Measurements from ENCODE around the gene PIK3R5. TPM values are rescaled to one million over a fixed set of nuclear protein-coding genes. Genes with fewer than 3 reads are reported as not detected.

The PIK3R5 gene
- total RNA-seq (1.1 TPM), polyA plus RNA-seq (ENCODE audit: insufficient read depth in 1 of 8, insufficient read length in 8 of 8, low replicate concordance in 1 of 8) (1 to 10 TPM in 7 of 8 donors, under 1 TPM in 1; 0.93 to 2.0 (median 1.4) TPM)
- long read RNA-seq, donor 1: 0 reads
- long read RNA-seq, donor 2: 0 reads
- long read RNA-seq, donor 3: 0 reads
- long read RNA-seq, donor 4: 0 reads
- long read RNA-seq, donor 5: 0 reads
- long read RNA-seq, donor 6: 0 reads
- long read RNA-seq, donor 7, full-length matches to known transcripts: 1 of 1 reads
- long read RNA-seq, donor 7, partial matches to known transcripts: 0 of 1 reads
- long read RNA-seq, donor 7, other reads (novel, unspliced or antisense): 0 of 1 reads
- long read RNA-seq, donor 8: 0 reads
- long read RNA-seq, donor 9: 0 reads
- long read RNA-seq, donor 10: 0 reads
- long read RNA-seq, donor 11: 0 reads

GRCh38 chr17:8965394-8966168 is at the start of gene PIK3R5:
Gene PIK3R5 (minus strand): TSS chr17:8965707. CDS start chr17:8911494, 54,213 bp downstream.
- under 1% methylated on average over 53 of the region's 72 CpGs for WGBS (ENCODE audit: insufficient coverage)
- Histone ChIP-seq H3K9me3 (replicated peaks; ENCODE audit: control insufficient read depth, low read depth, low read length) (no peaks in the 10 kb centered on the region), H3K27me3 (ENCODE audit: control insufficient read depth, insufficient read depth, low read length) (peaks cover 54% of the 10 kb centered on the region), H3K4me3 (ENCODE audit: low read length) (peak within 1 kb of the TSS; percentile 34), H3K27ac (ENCODE audit: low read length) (peak within 1 kb of the TSS; percentile 42), H3K36me3 (ENCODE audit: control insufficient read depth, insufficient read depth, low read length) (no peaks in the 10 kb centered on the region), H3K4me1 (ENCODE audit: control insufficient read depth, insufficient read depth, low read length) (no peaks in the 10 kb centered on the region)
- DNase-seq: peak; percentile 61

GRCh38 chr17:9011001-9011400 is 45.5 kb upstream of the PIK3R5 start:
- no peaks in the 10 kb centered on the region for H3K4me1 ChIP-seq (ENCODE audit: control insufficient read depth, insufficient read depth, low read length)
- H3K27me3 ChIP-seq (ENCODE audit: control insufficient read depth, insufficient read depth, low read length): peaks cover 40% of the 10 kb centered on the region
- H3K36me3 ChIP-seq (ENCODE audit: control insufficient read depth, insufficient read depth, low read length): no peaks in the 10 kb centered on the region
- DNase-seq: no peak
- H3K4me3 ChIP-seq (ENCODE audit: low read length): no peak overlapping the region
- no peaks in the 10 kb centered on the region for H3K9me3 ChIP-seq (replicated peaks; ENCODE audit: control insufficient read depth, low read depth, low read length)
- H3K27ac ChIP-seq (ENCODE audit: low read length): no peak overlapping the region
- 85% methylated on average over 5 of the region's 7 CpGs for WGBS (ENCODE audit: insufficient coverage)

DNA sequence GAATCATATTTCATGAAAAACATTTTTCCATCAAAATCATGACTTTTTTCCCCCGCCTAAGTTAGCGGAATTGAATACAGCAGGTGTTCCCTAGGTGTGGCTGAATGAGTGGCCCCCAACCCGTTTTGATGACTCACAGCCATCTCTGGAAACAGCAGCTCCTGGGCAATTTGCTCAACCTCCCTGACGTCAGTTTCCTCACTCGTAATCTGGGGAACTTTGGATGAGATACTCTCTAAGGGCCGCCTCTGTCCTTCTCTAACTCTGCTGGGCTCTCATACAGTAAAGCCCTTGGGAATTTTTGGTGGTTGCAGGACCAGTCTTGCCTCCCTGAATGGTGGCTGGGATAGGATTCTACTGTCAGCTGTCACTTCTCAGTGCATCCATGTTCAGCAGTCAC is 44.2 kb upstream of the PIK3R5 start:
- no peak overlapping the region for H3K27ac ChIP-seq (ENCODE audit: low read length)
- H3K36me3 ChIP-seq (ENCODE audit: control insufficient read depth, insufficient read depth, low read length): no peaks in the 10 kb centered on the region
- no peaks in the 10 kb centered on the region for H3K9me3 ChIP-seq (replicated peaks; ENCODE audit: control insufficient read depth, low read depth, low read length)
- no peak for DNase-seq
- 45% methylated on average over 3 of the region's 6 CpGs for WGBS (ENCODE audit: insufficient coverage)
- no peak overlapping the region for H3K4me3 ChIP-seq (ENCODE audit: low read length)
- H3K4me1 ChIP-seq (ENCODE audit: control insufficient read depth, insufficient read depth, low read length): no peaks in the 10 kb centered on the region
- H3K27me3 ChIP-seq (ENCODE audit: control insufficient read depth, insufficient read depth, low read length): peaks cover 48% of the 10 kb centered on the region

DNA sequence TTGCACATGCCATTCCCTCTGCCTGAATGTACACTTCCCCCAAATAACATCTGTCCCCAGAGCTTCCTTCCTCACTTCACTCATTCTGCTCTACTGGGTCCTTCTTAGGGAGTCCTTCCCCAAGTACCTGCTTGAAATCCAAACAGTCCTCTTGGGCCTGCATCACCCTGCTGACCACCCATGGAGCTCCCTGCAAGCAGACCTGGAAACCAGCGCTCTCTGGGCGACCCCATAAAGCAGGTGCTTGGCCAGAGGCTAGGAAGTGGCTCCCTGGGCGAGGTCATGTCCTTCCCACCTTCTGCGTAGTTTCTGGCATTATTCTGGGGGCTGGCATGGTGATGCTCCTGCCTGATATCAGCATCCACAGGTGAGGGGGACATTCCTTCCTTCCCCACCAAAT is 43.6 kb upstream of the PIK3R5 start:
- H3K27ac ChIP-seq (ENCODE audit: low read length): no peak overlapping the region
- H3K4me3 ChIP-seq (ENCODE audit: low read length): no peak overlapping the region
- no peaks in the 10 kb centered on the region for H3K9me3 ChIP-seq (replicated peaks; ENCODE audit: control insufficient read depth, low read depth, low read length)
- WGBS (ENCODE audit: insufficient coverage): no CpG with 5 or more reads among the region's 4 CpGs
- DNase-seq: no peak
- H3K27me3 ChIP-seq (ENCODE audit: control insufficient read depth, insufficient read depth, low read length): peaks cover 50% of the 10 kb centered on the region
- no peaks in the 10 kb centered on the region for H3K36me3 ChIP-seq (ENCODE audit: control insufficient read depth, insufficient read depth, low read length)
- H3K4me1 ChIP-seq (ENCODE audit: control insufficient read depth, insufficient read depth, low read length): peaks cover 6% of the 10 kb centered on the region

DNA sequence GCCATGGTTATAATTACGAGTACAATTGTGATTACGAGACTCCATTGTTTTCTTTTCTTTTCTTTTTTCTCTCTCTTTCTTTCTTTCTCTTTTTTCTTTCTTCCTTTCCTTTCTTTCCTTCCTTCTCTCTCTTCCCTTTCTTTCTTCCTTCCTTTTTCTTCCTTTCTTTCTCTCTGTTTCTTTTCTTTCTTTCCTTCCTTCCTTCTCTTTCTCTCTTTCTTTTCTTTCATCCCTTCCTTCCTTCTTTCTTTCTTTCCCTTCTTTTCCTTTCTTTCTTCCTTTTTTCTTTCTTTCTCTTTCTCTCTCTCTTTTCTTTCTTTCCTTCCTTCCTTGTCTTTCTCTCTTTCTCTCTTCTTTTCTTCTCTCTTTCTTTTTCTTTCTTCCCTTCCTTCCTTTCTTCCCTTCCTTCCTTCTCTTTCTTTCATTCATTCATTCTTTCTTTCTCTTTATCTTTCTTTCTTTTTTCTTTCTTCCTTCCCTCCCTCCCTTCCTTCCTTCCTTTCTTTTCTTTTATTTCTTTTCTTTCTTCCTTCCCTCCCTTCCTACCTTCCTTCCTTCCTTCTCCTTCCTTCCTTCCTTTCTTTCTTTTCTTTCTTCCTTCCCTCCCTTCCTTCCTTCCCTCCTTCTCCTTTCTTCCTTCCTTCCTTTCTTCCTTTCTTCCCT is 41.7 kb upstream of the PIK3R5 start:
- H3K27me3 ChIP-seq (ENCODE audit: control insufficient read depth, insufficient read depth, low read length): peaks cover 62% of the 10 kb centered on the region
- H3K4me3 ChIP-seq (ENCODE audit: low read length): no peak overlapping the region
- no peaks in the 10 kb centered on the region for H3K9me3 ChIP-seq (replicated peaks; ENCODE audit: control insufficient read depth, low read depth, low read length)
- 89% methylated on average over 2 of the region's 2 CpGs for WGBS (ENCODE audit: insufficient coverage)
- H3K4me1 ChIP-seq (ENCODE audit: control insufficient read depth, insufficient read depth, low read length): peaks cover 14% of the 10 kb centered on the region
- no peak overlapping the region for H3K27ac ChIP-seq (ENCODE audit: low read length)
- H3K36me3 ChIP-seq (ENCODE audit: control insufficient read depth, insufficient read depth, low read length): no peaks in the 10 kb centered on the region
- DNase-seq: no peak

GRCh38 chr17:9006175-9006767 is 40.8 kb upstream of the PIK3R5 start:
- WGBS (ENCODE audit: insufficient coverage): 61% methylated on average over 6 of the region's 7 CpGs
- H3K36me3 ChIP-seq (ENCODE audit: control insufficient read depth, insufficient read depth, low read length): no peaks in the 10 kb centered on the region
- H3K27me3 ChIP-seq (ENCODE audit: control insufficient read depth, insufficient read depth, low read length): peaks cover 66% of the 10 kb centered on the region
- DNase-seq: no peak
- H3K9me3 ChIP-seq (replicated peaks; ENCODE audit: control insufficient read depth, low read depth, low read length): no peaks in the 10 kb centered on the region
- H3K4me3 ChIP-seq (ENCODE audit: low read length): no peak overlapping the region
- peaks cover 14% of the 10 kb centered on the region for H3K4me1 ChIP-seq (ENCODE audit: control insufficient read depth, insufficient read depth, low read length)
- no peak overlapping the region for H3K27ac ChIP-seq (ENCODE audit: low read length)

GRCh38 chr17:9004961-9005285 is 39.4 kb upstream of the PIK3R5 start:
- WGBS (ENCODE audit: insufficient coverage): 48% methylated on average over 4 of the region's 6 CpGs
- DNase-seq: no peak
- H3K27ac ChIP-seq (ENCODE audit: low read length): no peak overlapping the region
- peaks cover 2% of the 10 kb centered on the region for H3K9me3 ChIP-seq (replicated peaks; ENCODE audit: control insufficient read depth, low read depth, low read length)
- H3K4me3 ChIP-seq (ENCODE audit: low read length): no peak overlapping the region
- H3K27me3 ChIP-seq (ENCODE audit: control insufficient read depth, insufficient read depth, low read length): peaks cover 66% of the 10 kb centered on the region
- peaks cover 14% of the 10 kb centered on the region for H3K4me1 ChIP-seq (ENCODE audit: control insufficient read depth, insufficient read depth, low read length)
- H3K36me3 ChIP-seq (ENCODE audit: control insufficient read depth, insufficient read depth, low read length): no peaks in the 10 kb centered on the region

- 7% methylated on average over 48 of the region's 58 CpGs for WGBS (ENCODE audit: insufficient coverage)
- Histone ChIP-seq H3K4me3 (ENCODE audit: low read length) (peak overlapping the region; percentile 17), H3K9me3 (replicated peaks; ENCODE audit: control insufficient read depth, low read depth, low read length) (peaks cover 2% of the 10 kb centered on the region), H3K4me1 (ENCODE audit: control insufficient read depth, insufficient read depth, low read length) (peaks cover 14% of the 10 kb centered on the region), H3K36me3 (ENCODE audit: control insufficient read depth, insufficient read depth, low read length) (no peaks in the 10 kb centered on the region), H3K27me3 (ENCODE audit: control insufficient read depth, insufficient read depth, low read length) (peaks cover 64% of the 10 kb centered on the region), H3K27ac (ENCODE audit: low read length) (no peak overlapping the region)
- no peak for DNase-seq
These were observed 38.8 kb upstream of the PIK3R5 start for GRCh38 chr17:9004132-9004960.

DNA sequence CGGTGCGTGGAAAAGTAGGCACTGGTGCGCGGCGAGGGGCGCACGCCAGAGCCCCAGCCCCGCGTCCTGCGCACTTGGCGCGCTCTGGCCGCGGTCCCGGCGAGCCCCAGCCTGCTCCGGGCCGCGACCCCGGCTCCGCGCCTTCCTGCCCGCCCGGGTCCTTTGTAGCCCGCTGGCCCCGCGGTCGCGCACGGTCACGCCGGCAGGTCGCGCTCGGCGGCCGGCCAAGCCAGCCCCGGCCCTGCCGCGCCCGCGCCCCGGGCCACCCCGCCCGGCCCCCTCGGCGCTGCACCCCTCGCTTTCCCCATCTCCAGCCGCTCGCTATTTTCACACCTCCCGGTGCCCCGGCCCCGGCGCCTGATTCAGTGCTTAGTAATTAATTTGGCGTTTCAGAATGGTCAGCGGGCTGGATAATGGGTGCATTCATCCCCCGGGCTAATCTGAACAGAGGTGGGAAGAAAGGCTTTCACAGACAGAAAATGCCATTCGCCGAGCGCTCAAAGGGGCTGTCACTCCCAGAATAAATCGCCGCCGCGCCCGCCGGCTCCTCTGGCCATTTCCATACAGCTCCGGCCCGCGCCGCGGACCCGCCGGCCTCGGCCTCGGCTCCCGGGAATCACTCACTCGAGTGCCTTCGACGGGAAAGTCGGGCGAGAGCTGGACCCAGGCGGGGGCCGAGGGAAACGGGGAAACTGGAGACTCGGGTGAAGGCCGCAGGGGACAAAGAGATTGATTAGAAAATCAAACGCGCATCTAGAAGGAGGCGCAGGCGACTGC is 38.0 kb upstream of the PIK3R5 start:
- H3K36me3 ChIP-seq (ENCODE audit: control insufficient read depth, insufficient read depth, low read length): no peaks in the 10 kb centered on the region
- peaks cover 2% of the 10 kb centered on the region for H3K9me3 ChIP-seq (replicated peaks; ENCODE audit: control insufficient read depth, low read depth, low read length)
- peaks cover 58% of the 10 kb centered on the region for H3K27me3 ChIP-seq (ENCODE audit: control insufficient read depth, insufficient read depth, low read length)
- peak overlapping the region; percentile 17 for H3K4me3 ChIP-seq (ENCODE audit: low read length)
- no peak overlapping the region for H3K27ac ChIP-seq (ENCODE audit: low read length)
- peaks cover 14% of the 10 kb centered on the region for H3K4me1 ChIP-seq (ENCODE audit: control insufficient read depth, insufficient read depth, low read length)
- no peak for DNase-seq
- WGBS (ENCODE audit: insufficient coverage): under 1% methylated on average over 84 of the region's 90 CpGs
